Heart left ventricle (tissue), 16 donors: Measurements from ENCODE around the gene CASZ1. TPM values are rescaled to one million over a fixed set of nuclear protein-coding genes. Genes with fewer than 3 reads are reported as not detected.
A peak's percentile ranks its signal among the peaks of the same experiment; 100 is the strongest.

Experiments
- ATAC-seq, 4 donors: fragments of 200-7000 bp; cut with Tn5 transposase; one replicate each; pipeline ENCODE4 v1.9.1; 2020 to 2022; ENCODE audit warnings: moderate library complexity in 4 of 4, mild to moderate bottlenecking in 3 of 4, moderate number of reproducible peaks in 1 of 4
- DNase-seq, 5 donors: peaks; one replicate each; pipeline ENCODE4 v3.0.0-alpha.2; 2020
- H3K27ac ChIP-seq, 12 donors: fragments of 200-600 bp; sonication (generic) in 4 of 12; one replicate each; pipeline versions ENCODE4 v1.5.0 to v1.8.0; 2016 to 2022; ENCODE audit warnings: mild to moderate bottlenecking in 2 of 12
- H3K27me3 ChIP-seq, 9 donors: fragments of 200-600 bp; sonication (generic) in 2 of 9; one replicate each; pipeline versions ENCODE4 v1.5.1 to v1.8.0; 2016 to 2022; ENCODE audit warnings: mild to moderate bottlenecking in 3 of 9
- H3K36me3 ChIP-seq, 9 donors: fragments of 200-600 bp; sonication (generic) in 2 of 9; one replicate each; pipeline versions ENCODE4 v1.5.0 to v1.8.0; 2018 to 2022; ENCODE audit warnings: mild to moderate bottlenecking in 2 of 9
- H3K4me1 ChIP-seq, 12 donors: fragments of 200-600 bp; sonication (generic) in 4 of 12; one replicate each; pipeline versions ENCODE4 v1.5.0 to v1.8.0; 2016 to 2022; ENCODE audit warnings: mild to moderate bottlenecking in 3 of 12
- H3K4me3 ChIP-seq, 12 donors: fragments of 200-600 bp; sonication (generic) in 4 of 12; one replicate each; pipeline versions ENCODE4 v1.5.0 to v1.8.0; 2017 to 2022; ENCODE audit warnings: mild to moderate bottlenecking in 9 of 12, moderate library complexity in 4 of 12
- H3K9me3 ChIP-seq, 12 donors: fragments of 200-600 bp; sonication (generic) in 4 of 12; one replicate each; pipeline versions ENCODE4 v1.5.0 to v1.8.0; 2016 to 2022; ENCODE audit warnings: mild to moderate bottlenecking in 1 of 12
- CTCF ChIP-seq, 12 donors: fragments of 200-600 bp; sonication (generic) in 4 of 12; IDR thresholded peaks; one replicate each; pipeline versions ENCODE4 v1.5.0 to v1.8.0; 2018 to 2022; ENCODE audit warnings: antibody characterized with exemption in 12 of 12, mild to moderate bottlenecking in 5 of 12
- POLR2A ChIP-seq, 2 donors: fragments of 450-650 bp; IDR thresholded peaks; one replicate each; pipeline ENCODE4 v1.6.1; 2017; ENCODE audit warnings: antibody characterized with exemption in 2 of 2, mild to moderate bottlenecking in 2 of 2, moderate library complexity in 2 of 2
- WGBS, 4 donors: extraction: QIAGEN DNeasy Blood & Tissue Kit in 2 of 4; methylation state at CpG; one replicate each; pipeline versions ENCODE4 v1.1.5 to v1.1.7; 2013 to 2018; 5-methylcytosine and 5-hydroxymethylcytosine counted together
- intact Hi-C, 10 donors: fragments of 100-400 bp; cut with DNase I; formaldehyde crosslinking; loops; one replicate each; pipeline versions ENCODE4 v1.11.1 to v1.14.2; 2022
- polyA plus RNA-seq, 2 donors: library from polyadenylated mRNA; stranded (reverse); fragments of 200-250 nt; gene quantifications; one replicate each; pipeline ENCODE4 v1.2.3, GENCODE V29; 2013
- total RNA-seq, 9 donors: library from RNA; depleted of rRNA in 2 of 9; stranded (reverse); fragments of >200 nt in 2 of 9; fragmentation: NEBNext Ultra II Directional in 3 of 9; extraction: Animal tissue kit (Norgen Biotek cat#: 25700) in 3 of 9; gene quantifications; one replicate each; pipeline versions ENCODE4 v1.1.0 to v1.2.4, GENCODE V29; 2016 to 2023
- donor health status: ischemic (EF 13 %, LVEDD 7.1; RV severe dilation, severe dysfunction).
- donor health status: healthy with polysubstance abuse.
- donor health status: DM: no; HTN: yes; CAD: no.
- donor health status: DM: no; HTN: no; CAD: no.
- donor health status: ischemic (EF 25% LVEDD 6.9; RV normal size, moderate dysfunction).
- donor health status: ischemic (EF 25% LVEDD 5.7; RV mildly dilated, moderate dysfunction).
- donor health status: healthy.
- donor health status: DM: yes; HTN: yes; CAD: no.
- donor health status: ischemic (EF 35%, LVEDD 5.7; RV mildly dilated, moderate dysfunction).
- donor health status: nonischemic (EF 11% LVEDD 7.7; RV severe dilation, severe dysfunction).
- donor health status: DM: yes; HTN: yes; CAD: no.
- donor health status: PGD.
- donor health status: ischemic (EF 29% LVEDD 5.4; RV normal size, mild dysfunction).
- donor health status: nonischemic (EF 23%, LVEDD 6.1; RV moderate dilation, normal function).

Gene CASZ1
- total and polyA plus RNA-seq, 11 donors: 28.8 to 84.9 (median 55.0) TPM

GRCh38 chr1:10823000-10823401 is 26.6 kb upstream of the CASZ1 start:
- Histone ChIP-seq H3K4me1 (peaks cover 0 to 45% (median 13%) of the 10 kb centered on the region in 12 donors), H3K36me3 (no peaks in the 10 kb centered on the region), H3K9me3 (no peaks in the 10 kb centered on the region), H3K27ac (peak overlapping the region in 11 of 12 donors; percentile 32 to 90 (median 82)), H3K4me3 (no peak overlapping the region), H3K27me3 (peaks cover 0 to 6% (median 0%) of the 10 kb centered on the region in 9 donors)
- ATAC-seq (peak in 3 of 4 donors; percentile 31 to 52 (median 45)), DNase-seq (peak in 4 of 5 donors; percentile 34 to 75 (median 56))
- TF ChIP-seq CTCF (IDR thresholded peaks at IDR 0.05): no peak
- no peak for TF ChIP-seq POLR2A (IDR thresholded peaks at IDR 0.05)
- WGBS, 4 donors: 32 to 41% (median 36%) methylated on average over 14 of the region's 14 CpGs
- intact Hi-C loops: loop anchor here in 2 of 10 donors (5.0 kb wide), 2 partner anchors 34 to 39 kb away; no protein-coding TSS in a partner anchor

GRCh38 chr1:10821388-10821787 is 24.9 kb upstream of the CASZ1 start:
- no peak overlapping the region for H3K4me3 ChIP-seq
- peaks cover 0 to 45% (median 13%) of the 10 kb centered on the region in 12 donors for H3K4me1 ChIP-seq
- no peaks in the 10 kb centered on the region for H3K9me3 ChIP-seq
- H3K36me3 ChIP-seq: no peaks in the 10 kb centered on the region
- DNase-seq (no peak), ATAC-seq (no peak)
- intact Hi-C loops: loop anchor here in 2 of 10 donors (5.0 kb wide), 2 partner anchors 36 to 41 kb away; no protein-coding TSS in a partner anchor
- H3K27ac ChIP-seq: peak overlapping the region in 10 of 12 donors; percentile 75 to 94 (median 86)
- H3K27me3 ChIP-seq: peaks cover 0 to 4% (median 0%) of the 10 kb centered on the region in 9 donors
- TF ChIP-seq CTCF (IDR thresholded peaks at IDR 0.05) (no peak), POLR2A (IDR thresholded peaks at IDR 0.05) (no peak)
- 84 to 93% (median 88%) methylated on average over 2 of the region's 2 CpGs for WGBS, 4 donors

GRCh38 chr1:10820422-10820821 is 24.0 kb upstream of the CASZ1 start:
- H3K27ac ChIP-seq: peak overlapping the region; percentile 61 to 94 (median 86)
- WGBS, 4 donors: 34 to 44% (median 40%) methylated on average over 6 to 7 of the region's 7 CpGs
- H3K4me1 ChIP-seq: peaks cover 0 to 45% (median 13%) of the 10 kb centered on the region in 12 donors
- peak; percentile 57 to 86 (median 70) for ATAC-seq
- H3K9me3 ChIP-seq: no peaks in the 10 kb centered on the region
- H3K4me3 ChIP-seq: peak overlapping the region in 1 of 12 donors; percentile 13
- peaks cover 0 to 4% (median 0%) of the 10 kb centered on the region in 9 donors for H3K27me3 ChIP-seq
- intact Hi-C loops: loop anchor here in 2 of 10 donors (5.0 kb wide), 2 partner anchors 37 to 42 kb away; no protein-coding TSS in a partner anchor
- TF ChIP-seq CTCF (IDR thresholded peaks at IDR 0.05) (no peak), POLR2A (IDR thresholded peaks at IDR 0.05) (no peak)
- H3K36me3 ChIP-seq: no peaks in the 10 kb centered on the region
- DNase-seq: peak in 3 of 5 donors; percentile 49 to 63 (median 52)

GRCh38 chr1:10819198-10819901 is 22.9 kb upstream of the CASZ1 start:
- WGBS, 4 donors: 52 to 65% (median 58%) methylated on average over 12 to 13 of the region's 13 CpGs
- peak in 1 of 4 donors; percentile 10 for ATAC-seq
- H3K4me1 ChIP-seq: peaks cover 0 to 41% (median 13%) of the 10 kb centered on the region in 12 donors
- H3K9me3 ChIP-seq: no peaks in the 10 kb centered on the region
- no peaks in the 10 kb centered on the region for H3K36me3 ChIP-seq
- no peak for TF ChIP-seq CTCF (IDR thresholded peaks at IDR 0.05)
- TF ChIP-seq POLR2A (IDR thresholded peaks at IDR 0.05): no peak
- no peak for DNase-seq
- intact Hi-C loops: no loop called here
- peak overlapping the region; percentile 61 to 94 (median 86) for H3K27ac ChIP-seq
- no peaks in the 10 kb centered on the region for H3K27me3 ChIP-seq
- H3K4me3 ChIP-seq: no peak overlapping the region
